Measurements from ENCODE around the gene PROS1.

The PROS1 gene

GRCh38 chr3:93936549-93936948 is 37.1 kb downstream of the PROS1 start:
- Histone ChIP-seq H3K27me3 (ENCODE audit: insufficient read depth, low read depth, severe bottlenecking) (peaks cover 2% of the 10 kb centered on the region), H3K9me3 (ENCODE audit: severe bottlenecking) (no peaks in the 10 kb centered on the region)

GRCh38 chr3:93934366-93935046 is 39.2 kb downstream of the PROS1 start:
- TF ChIP-seq CTCF (IDR thresholded peaks at IDR 0.05; ENCODE audit: low read depth, low read length) = no peak
- Histone ChIP-seq H3K4me3 (ENCODE audit: low read depth, low read length) (no peak overlapping the region), H3K36me3 (no peaks in the 10 kb centered on the region), H3K27ac (no peak overlapping the region), H3K9me3 (ENCODE audit: severe bottlenecking) (no peaks in the 10 kb centered on the region), H3K27me3 (ENCODE audit: insufficient read depth, low read depth, severe bottlenecking) (no peaks in the 10 kb centered on the region)
- no peak for DNase-seq

More at GRCh38 chr3:93936549-93936948, 37.1 kb downstream of the PROS1 start:
- Histone ChIP-seq H3K27ac (no peak overlapping the region), H3K4me3 (ENCODE audit: low read depth, low read length) (no peak overlapping the region), H3K36me3 (no peaks in the 10 kb centered on the region)
- no peak for TF ChIP-seq CTCF (IDR thresholded peaks at IDR 0.05; ENCODE audit: low read depth, low read length)
- no peak for DNase-seq

- DNase-seq = no peak
- no peak overlapping the region for H3K27ac ChIP-seq
- no peak overlapping the region for H3K4me3 ChIP-seq (ENCODE audit: low read depth, low read length)
- no peaks in the 10 kb centered on the region for H3K36me3 ChIP-seq
- H3K27me3 ChIP-seq (ENCODE audit: insufficient read depth, low read depth, severe bottlenecking) = no peaks in the 10 kb centered on the region
- H3K9me3 ChIP-seq (ENCODE audit: severe bottlenecking) = no peaks in the 10 kb centered on the region
- TF ChIP-seq CTCF (IDR thresholded peaks at IDR 0.05; ENCODE audit: low read depth, low read length) = no peak
Observed at GRCh38 chr3:93931597-93932229, 42.0 kb downstream of the PROS1 start.

- no peak for DNase-seq
- no peak overlapping the region for H3K27ac ChIP-seq
- no peaks in the 10 kb centered on the region for H3K36me3 ChIP-seq
- no peak overlapping the region for H3K4me3 ChIP-seq (ENCODE audit: low read depth, low read length)
- H3K9me3 ChIP-seq (ENCODE audit: severe bottlenecking) = no peaks in the 10 kb centered on the region
- TF ChIP-seq CTCF (IDR thresholded peaks at IDR 0.05; ENCODE audit: low read depth, low read length) = no peak
- no peaks in the 10 kb centered on the region for H3K27me3 ChIP-seq (ENCODE audit: insufficient read depth, low read depth, severe bottlenecking)
Observed at GRCh38 chr3:93930041-93930440, 43.7 kb downstream of the PROS1 start.

DNA sequence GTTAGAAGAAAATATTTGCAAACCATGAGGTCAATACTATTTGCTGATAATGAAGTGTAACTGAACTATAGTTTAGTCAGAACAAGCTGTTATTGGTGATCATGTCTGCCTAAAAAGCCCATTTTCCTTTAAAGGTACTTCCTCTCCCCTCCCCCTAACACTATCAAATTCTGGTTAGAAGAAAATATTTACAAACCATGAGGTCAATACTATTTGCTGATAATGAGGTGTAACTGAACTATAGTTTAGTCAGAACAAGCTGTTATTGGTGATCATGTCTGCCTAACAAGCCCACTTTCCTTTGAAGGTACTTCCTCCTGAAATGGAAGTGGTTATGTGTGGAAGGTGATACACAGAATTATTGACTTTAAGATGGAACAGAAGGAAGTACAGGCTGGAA is 46.9 kb downstream of the PROS1 start:
- no peak for DNase-seq
- H3K27ac ChIP-seq = no peak overlapping the region
- no peak for TF ChIP-seq CTCF (IDR thresholded peaks at IDR 0.05; ENCODE audit: low read depth, low read length)
- H3K4me3 ChIP-seq (ENCODE audit: low read depth, low read length) = no peak overlapping the region
- H3K27me3 ChIP-seq (ENCODE audit: insufficient read depth, low read depth, severe bottlenecking) = no peaks in the 10 kb centered on the region
- H3K9me3 ChIP-seq (ENCODE audit: severe bottlenecking) = no peaks in the 10 kb centered on the region
- H3K36me3 ChIP-seq = no peaks in the 10 kb centered on the region

All from WERI-Rb-1 (cell line).